Inferior parietal cortex (tissue), 1 donor: Measurements from ENCODE around the gene ZNF471.

Experiments used
- DNase-seq: peaks from one replicate; pipeline ENCODE4 v3.0.0-alpha.2; 2016; ENCODE audit errors: extremely low spot score

Gene ZNF471

DNA sequence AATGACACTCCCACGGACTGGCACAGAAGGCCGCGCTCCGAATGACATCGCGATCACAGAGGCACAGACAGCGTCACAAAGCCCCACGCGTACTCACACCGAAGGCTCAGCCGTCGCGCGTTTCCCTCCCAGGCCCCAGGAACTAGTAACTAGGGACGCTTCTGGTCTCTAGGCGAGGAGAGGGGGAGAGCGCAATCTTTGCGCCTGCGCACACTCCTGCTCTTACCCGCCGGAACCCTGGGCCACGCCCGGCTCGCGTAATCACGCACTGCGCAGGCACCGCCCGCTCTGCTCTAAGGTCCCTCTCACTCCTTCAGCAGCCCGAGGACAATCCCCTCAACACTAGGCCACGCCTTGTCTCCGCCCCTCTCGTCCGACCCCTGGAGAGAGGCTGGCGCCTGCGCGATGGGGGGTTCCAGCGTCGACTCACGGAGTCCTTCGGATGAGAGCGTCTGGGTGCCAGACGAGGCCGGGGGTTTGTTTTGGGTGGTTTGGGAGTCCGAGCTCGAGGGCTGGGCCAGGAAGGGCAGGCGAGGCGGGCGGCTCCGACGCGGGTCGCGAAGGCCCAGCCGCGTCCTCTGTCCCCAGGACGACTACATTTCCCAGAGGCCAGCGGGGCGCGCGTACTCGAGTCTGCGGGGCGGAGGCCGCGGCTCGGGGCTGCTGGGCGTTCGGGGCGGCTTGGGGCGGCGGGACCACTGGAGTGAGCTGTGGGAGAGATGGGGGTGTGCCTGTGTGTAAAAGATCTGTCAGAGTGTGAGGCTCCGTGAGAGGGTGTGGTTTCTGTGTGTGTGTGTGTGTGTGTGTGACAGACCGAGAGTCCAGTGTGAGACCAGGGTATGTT is at the start of gene ZNF471:
Gene ZNF471, plus strand, starts transcription at position 410 of the 844 bp plus-strand sequence. CDS start 3,717 bp downstream, outside the sequence.
- peak; percentile 96 for DNase-seq

DNA sequence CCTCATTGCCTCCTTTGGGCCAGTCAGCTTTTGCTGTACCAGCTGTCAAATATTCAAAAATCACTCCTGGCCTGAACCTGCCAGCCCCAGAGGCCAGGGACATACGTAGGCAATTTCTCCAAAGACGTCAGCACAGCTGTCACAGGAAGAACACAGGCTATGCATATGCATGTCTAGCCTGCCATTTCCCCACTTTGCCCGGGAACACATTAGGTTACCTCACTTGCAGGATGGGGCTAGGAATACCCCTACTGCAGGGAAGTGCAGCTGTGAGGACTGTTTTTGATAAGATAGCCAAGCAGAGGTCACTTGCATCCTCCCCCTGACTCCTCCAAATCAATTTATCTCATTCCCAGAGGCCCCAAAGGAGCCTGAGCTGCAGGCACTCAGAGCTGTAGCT is 33.3 kb upstream of the ZNF471 start:
- no peak for DNase-seq

DNA sequence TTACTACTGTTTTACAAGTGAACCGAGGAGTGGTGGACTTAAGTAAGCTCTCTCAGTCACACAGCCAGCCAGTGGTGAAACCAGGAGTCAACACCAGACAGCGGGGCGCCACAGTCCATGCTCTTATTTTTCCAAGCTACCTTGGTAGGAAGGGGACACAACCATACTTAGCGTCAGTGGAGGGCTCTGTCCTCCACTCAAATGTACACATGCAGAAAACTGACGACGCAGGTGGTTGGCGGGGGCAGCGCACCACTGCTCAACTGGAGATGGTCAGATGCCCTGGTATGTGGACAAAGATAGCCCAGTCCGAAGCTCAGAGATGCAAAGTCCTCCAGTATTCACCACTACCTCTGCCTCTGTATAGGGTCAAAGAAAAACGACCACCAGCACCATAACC is 31.6 kb upstream of the ZNF471 start:
- DNase-seq, result no peak

DNA sequence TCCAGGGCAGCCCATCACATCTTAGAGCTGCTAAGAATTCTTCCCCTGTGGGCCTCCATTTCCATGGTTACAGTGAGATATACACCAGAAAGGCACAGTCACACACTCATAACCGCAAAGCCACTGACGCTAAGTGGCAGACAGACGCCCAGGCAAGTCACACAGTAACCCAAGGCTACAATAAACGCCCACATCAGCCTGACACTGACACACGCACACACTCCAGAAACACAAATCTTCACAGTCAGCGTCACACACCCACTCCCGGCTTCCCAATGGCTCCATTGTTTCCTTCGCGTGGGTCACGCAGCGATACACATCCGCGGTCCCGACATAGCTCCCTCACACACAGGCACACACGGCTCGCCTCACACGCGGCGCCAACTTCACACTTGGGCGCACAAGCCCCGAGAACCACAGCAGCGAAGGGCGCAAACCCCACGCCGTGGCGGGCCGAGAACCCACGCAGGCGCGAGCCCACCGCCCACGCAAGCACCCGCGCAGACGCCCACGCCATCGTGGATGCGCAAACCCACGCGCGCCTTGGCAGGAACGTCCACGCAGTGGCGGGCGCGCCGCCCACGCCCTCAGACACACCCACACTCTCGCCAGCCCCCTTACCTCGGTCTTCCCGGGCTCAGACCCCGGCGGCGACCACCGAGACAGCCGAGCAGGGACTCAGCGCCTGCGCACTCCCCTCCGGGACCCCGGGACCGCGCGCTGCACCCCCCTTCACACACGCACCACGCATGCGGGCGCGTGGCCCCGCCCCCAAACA is 30.8 kb upstream of the ZNF471 start, which contains the start of gene ZNF667:
Gene ZNF667, minus strand, starts transcription at position 695 of the 778 bp plus-strand sequence. CDS start 14,975 bp downstream, outside the sequence.
- peak; percentile 21 for DNase-seq

DNA sequence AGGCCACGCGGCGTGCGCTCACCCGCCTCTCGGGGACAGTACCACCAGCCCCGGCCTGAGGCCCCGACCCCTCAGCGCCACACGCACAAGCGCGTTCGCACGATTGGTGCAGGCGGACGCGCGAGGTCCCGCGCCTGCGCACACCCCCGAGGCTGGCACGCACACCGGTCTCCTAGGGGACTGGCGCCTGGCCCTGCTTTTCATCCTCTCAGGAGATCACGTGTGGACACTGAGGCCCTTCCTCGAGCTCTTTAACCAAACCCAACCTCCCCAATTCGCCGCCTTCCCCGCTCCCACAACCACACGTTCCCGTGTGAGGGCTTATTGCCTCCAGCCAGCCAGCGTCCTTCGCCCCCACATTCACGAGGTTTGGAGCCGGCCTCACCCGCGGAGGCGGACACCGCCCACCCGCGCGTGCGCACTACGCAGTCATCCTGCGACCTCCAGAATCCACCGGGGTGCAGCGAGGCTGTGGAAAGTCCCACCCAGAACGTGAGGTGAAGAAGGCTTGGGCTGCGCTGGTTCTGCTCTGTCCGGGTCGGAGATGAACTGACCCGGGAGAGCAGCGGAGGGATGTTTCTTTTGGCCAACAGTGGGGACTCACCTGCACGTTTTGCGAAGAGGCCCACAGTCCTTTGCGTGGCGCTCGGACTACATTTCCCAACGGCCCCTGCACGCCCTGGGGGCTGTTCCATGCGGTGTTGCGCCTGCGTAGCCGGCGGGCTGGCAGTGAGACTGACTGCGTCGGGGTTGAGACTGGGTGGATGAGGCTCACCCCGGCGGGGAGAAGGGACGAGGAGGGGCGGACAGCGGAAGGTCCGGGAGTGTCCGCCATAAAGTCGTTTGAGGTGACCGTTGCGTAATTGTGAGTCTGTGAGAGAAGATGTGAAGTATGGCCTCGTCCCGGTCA is 30.0 kb upstream of the ZNF471 start:
- peak; percentile 89 for DNase-seq

DNA sequence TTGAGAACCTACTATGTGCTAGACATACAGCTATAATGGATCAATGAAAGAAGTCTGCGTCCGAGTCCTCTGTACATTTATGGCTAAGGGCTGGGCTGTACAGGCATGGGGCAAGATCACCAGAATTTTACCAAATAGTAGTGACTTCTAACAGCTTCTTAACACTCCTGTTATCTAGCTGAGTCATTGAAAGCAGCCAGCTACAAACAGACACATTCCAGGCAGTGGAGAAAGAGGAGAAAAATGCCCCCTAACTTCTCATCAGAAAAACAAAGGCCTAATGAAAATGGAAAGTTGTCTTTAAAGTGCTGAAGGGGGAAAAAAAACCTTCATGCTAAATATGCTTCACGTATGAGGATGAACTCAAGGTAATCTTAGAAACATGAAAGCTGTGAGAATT is 16.3 kb upstream of the ZNF471 start:
- DNase-seq, result no peak

DNA sequence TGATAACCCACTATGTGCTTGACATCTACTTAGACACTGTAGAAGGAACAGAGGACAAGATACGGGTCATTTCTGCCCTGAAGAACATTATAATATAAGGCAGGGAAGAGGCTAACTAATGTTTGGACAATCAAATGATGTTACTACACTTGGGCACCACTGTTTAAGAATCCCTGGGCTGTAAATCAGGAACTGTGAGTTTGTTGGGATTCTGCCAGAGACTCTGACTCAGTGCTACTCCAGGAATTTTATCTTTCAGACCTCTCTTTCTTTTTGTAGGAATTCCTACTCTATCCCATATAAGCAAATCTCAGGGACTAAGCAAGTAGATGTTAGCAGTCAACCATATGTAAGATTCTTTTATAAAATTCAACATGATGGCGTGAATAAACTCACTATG is 3.1 kb upstream of the ZNF471 start:
- no peak for DNase-seq

DNA sequence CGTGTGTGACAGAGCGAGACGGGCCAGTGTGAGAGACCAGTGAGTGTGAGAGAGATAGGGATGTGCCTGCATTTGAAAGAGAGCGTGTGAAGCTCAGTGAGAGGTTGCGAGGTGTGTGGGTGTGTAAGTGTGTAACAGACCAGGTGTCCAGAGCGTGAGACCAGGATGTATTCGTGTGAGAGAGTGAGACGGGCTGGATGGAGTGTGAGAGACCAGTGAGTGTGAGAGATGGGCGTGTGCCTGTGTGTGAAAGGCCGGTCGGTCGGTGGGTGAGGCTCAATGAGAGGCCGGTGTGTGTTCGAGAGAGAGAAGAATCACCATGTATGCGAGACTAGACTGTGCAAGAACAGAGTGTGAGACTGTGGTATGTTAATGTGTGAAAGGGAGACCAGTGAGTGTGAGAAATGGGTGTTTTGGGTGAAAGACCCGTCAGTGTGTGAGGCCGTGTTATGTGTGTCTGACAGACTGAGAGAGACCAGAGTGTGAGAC is 679 bp downstream of the ZNF471 start:
- DNase-seq, result no peak

DNA sequence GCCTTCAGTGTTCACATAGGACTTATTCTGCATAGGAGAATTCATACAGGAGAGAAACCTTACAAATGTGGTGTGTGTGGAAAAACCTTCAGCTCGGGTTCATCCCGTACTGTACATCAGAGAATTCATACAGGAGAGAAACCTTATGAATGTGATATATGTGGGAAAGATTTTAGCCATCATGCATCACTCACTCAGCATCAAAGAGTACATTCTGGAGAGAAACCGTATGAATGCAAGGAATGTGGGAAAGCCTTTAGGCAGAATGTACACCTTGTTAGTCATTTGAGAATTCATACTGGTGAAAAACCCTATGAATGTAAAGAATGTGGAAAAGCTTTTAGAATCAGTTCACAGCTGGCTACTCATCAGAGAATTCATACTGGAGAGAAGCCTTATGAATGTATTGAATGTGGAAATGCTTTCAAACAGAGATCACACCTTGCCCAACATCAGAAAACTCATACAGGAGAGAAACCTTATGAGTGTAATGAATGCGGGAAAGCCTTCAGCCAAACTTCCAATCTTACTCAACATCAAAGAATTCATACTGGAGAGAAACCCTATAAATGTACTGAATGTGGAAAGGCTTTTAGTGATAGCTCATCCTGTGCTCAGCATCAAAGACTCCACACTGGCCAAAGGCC is 17.7 kb downstream of the ZNF471 start:
- DNase-seq, result no peak

DNA sequence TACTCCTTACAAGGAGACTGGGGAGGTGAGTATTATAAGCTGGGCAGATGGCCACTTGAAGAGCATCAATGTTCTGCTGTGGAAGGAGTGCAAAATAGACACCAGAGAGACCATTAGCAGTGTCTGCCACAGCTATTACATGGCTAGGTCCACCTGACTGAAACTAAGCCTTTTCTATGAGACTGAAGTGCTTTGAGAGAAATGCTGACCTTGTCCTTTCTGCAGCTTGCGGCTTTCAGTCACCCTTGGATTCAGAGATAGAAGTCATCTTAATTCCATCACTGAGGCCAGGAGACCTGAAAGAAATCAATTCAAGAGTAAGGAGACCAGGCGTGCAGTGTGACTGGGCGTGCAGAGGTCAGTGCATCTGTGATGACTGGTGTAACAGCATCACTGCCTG is 29.8 kb downstream of the ZNF471 start:
- DNase-seq, result no peak

DNA sequence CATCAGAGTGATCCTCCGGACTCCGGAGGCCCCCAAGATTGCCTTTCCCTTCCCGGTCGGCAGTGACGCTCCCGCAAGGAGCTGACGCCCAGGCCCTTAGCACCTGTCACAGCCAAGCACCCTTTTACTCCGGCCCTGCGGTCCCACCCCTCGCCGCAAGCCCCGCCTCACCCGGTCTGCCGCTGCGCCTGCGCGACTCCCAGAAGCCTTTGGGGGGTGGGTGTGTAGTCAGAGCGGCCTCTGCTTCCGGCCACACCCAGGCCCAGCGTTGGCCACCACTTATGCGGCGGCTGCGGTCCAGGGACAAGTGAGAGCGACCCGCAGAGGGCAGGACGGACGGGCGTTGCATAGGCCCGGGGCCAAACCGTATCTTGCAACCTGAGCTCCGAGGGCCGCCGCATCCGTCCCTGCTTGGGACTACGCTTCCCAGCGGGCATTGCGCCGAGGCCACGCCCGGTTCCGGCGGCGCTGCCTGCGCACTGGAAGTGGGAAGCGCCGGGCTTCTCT is 30.7 kb downstream of the ZNF471 start:
- peak; percentile 86 for DNase-seq

DNA sequence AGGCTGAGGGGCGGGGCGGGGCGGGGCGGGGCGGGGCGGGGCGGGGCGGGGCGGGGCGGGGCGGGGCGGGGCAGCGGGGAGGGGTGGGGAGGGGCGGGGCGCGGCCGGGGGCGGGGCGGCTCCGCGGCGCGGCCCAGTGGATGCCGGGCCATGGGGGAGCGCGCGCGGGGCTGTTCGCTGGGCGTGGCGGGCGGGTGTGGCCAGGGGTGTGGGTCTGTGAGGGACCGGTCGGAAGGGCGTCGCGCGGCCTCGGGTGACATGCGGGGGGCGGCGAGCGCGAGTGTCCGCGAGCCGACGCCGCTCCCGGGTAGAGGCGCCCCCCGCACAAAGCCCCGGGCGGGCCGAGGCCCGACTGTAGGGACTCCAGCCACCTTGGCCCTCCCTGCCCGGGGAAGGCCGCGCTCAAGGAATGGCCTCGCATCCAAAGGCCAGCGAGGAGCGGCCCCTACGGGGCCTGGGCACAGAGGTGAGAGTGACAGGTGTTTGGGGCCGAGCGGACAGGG is 31.2 kb downstream of the ZNF471 start, which contains the start of gene ZFP28:
Gene ZFP28, plus strand, starts transcription at position 188 of the 503 bp plus-strand sequence. Its CDS starts 71 bp downstream, at position 259.
- no peak for DNase-seq

DNA sequence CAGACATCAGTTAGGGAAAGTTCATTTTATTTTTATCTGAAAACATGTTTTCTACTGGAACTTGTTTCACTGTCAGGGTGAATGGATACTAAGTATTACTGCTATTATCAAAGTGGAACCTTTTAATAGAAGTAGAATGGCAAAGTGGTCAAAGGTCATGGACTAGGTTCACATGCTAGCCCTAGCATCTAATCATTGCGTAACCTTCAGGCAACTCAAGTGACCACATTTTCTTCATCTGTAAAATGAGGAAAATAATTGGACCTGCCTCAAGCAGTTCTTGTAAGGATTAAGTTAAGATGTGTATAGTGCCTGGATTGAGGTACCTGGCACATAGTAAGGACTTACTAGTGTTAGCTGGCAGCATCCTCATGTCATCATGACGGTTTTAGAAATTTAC is 36.1 kb downstream of the ZNF471 start:
- DNase-seq, result no peak

DNA sequence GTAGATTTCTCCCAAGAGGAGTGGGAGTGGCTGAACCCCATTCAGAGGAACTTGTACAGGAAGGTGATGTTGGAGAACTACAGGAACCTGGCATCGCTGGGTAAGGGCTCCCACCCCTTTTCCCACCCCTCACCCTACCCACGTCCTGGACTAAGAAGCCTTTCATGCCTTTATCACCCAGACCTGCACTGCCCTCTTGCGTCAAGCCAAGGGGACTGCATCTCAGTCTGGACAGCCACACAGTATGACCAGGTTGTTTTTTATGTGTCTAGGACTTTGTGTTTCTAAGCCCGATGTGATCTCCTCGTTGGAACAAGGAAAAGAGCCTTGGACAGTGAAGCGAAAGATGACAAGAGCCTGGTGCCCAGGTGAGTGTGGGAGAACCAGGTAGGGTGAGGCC is 39.9 kb downstream of the ZNF471 start:
- DNase-seq, result no peak

DNA sequence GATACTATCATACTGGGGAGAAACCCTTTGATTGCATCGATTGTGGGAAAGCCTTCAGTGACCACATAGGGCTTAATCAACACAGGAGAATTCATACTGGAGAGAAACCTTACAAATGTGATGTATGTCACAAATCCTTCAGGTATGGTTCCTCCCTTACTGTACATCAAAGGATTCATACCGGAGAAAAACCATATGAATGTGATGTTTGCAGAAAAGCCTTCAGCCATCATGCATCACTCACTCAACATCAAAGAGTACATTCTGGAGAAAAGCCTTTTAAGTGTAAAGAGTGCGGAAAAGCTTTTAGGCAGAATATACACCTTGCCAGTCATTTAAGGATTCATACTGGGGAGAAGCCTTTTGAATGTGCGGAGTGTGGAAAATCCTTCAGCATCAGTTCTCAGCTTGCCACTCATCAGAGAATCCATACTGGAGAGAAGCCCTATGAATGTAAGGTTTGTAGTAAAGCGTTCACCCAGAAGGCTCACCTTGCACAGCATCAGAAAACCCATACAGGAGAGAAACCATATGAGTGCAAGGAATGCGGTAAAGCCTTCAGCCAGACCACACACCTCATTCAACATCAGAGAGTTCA is 46.7 kb downstream of the ZNF471 start:
- DNase-seq, result no peak

DNA sequence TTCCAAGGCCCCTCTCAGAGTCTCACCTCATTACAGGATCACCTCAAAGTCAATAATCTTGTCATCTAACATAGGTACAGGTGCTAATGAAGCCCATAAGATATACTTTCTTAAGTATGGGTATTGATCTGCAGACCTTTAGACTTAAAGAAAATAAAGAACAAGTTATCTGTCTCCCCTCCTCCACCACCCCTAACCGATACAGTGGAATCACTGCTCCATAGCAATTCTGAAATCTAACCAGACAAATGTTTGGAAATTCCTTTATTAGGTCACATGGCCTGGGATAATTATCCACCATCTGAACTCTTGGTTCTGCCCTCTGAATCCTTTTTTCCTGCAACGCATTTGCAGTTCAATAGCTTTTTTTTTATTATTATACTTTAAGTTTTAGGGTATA is 55.1 kb downstream of the ZNF471 start:
- DNase-seq, result no peak

DNA sequence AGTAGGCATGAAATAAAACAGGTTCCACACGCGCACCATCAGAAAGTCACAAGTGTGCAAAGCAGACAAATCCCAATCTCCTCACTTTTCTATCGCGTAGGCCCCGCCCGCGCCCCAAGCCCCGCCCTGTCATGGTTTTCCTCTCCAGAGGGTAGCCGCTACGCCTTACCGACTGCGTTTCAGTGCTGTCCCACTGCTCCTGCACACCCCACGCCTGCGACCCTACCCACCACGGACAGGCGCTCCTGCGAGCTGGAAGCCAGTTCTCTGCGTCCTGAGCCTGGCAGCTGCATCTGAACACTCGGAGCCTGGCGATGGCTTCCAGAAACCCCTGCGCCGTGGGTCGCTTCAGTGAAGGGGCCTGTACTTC is 59.2 kb downstream of the ZNF471 start:
- no peak for DNase-seq

DNA sequence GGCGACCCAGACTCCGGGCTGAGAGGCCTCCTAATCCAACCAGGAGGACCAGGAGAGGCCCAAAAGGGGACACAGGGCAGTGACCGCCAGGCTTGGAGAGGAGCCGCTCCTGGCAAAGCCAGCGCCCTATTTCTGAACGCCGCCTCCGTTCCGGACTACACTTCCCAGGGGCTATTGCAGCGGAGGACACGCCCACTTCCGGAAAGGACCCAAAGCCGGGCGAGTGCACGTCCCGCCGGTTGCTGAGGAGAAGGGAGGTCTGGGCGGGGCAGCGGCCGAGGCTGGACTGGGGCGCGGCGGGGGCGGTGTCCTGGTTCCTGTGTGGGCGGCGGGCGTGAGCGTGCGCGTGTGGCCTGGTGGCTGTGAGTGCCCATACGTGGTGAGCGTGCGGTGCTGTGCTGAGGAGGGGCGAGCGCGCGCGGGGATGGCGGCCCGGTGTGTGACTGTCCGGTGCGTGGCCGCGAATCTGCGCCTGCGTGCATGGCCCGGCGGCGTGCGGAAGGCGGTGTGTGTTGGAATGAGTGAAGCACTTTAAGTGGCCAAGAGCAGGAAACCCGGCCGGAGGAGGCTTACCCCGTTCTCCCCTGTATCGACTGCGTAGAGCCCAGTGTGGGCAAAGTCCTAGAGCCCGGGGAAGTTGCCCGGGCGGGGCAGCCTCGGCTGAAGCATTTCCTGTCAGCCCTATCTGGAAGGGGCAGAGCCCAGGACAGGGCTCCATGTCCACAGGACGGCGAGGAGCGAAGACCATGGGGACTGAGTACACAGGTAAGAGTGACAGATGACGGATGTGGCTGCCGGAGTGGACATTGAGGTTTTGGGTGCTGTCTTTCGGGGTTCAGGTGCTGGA is 59.8 kb downstream of the ZNF471 start, which contains the start of gene ZNF470:
Gene ZNF470, plus strand, starts transcription at position 195 of the 847 bp plus-strand sequence. CDS start 2,844 bp downstream, outside the sequence.
- DNase-seq, result peak; percentile 89

DNA sequence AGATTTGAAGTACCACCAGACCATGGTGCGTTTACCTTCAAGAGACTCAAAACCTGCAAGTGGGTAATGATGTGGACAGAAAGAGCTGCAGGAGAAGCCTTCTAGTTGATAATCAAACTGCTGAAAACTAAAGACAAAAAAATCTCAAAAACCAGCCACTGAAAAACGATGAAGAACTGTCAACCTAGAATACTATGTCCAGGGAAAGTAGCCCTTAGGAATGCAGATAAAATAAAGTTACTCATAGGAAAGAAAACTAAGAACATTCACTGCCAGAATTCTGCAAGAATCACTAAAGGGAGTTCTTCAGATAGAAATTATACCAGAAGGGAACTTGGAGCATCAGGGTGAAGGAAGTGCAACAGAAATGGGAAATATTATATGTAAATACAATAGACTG is 64.9 kb downstream of the ZNF471 start:
- no peak for DNase-seq
